GM21526 (cell line): ENCODE measurements around the gene CRYGD.
"Not testable (repeated sequence)": the region's sequence is repeated elsewhere in the genome, so short reads cannot be mapped to it uniquely, and the experiment has no call there.

Source experiments
- ATAC-seq: cut with Tn5 transposase; IDR thresholded peaks from one replicate; pipeline ENCODE4 v1.9.1; 2021; ENCODE audit warnings: moderate library complexity; ENCODE audit not compliant: unreplicated experiment, low FRiP score

CRYGD gene

DNA sequence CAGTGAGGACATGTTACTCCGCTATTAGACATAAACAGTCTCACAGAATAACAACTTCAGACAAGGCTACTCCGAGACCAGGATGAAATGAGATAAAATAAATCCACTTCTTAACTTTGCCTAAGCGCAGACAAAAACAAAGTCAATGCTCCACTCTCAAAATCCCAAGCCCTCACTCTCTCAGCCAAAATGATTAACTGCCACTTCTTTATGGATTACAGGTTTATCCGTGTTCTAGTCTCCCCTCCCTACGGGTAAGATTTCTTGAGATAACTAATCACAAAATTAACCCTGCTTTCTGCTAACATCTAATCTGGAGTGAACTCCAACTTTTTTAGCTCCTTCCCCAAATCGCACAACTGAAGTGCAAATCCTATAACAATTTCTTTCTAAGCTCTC is 6.4 kb upstream of the CRYGD start:
- ATAC-seq = no peak

DNA sequence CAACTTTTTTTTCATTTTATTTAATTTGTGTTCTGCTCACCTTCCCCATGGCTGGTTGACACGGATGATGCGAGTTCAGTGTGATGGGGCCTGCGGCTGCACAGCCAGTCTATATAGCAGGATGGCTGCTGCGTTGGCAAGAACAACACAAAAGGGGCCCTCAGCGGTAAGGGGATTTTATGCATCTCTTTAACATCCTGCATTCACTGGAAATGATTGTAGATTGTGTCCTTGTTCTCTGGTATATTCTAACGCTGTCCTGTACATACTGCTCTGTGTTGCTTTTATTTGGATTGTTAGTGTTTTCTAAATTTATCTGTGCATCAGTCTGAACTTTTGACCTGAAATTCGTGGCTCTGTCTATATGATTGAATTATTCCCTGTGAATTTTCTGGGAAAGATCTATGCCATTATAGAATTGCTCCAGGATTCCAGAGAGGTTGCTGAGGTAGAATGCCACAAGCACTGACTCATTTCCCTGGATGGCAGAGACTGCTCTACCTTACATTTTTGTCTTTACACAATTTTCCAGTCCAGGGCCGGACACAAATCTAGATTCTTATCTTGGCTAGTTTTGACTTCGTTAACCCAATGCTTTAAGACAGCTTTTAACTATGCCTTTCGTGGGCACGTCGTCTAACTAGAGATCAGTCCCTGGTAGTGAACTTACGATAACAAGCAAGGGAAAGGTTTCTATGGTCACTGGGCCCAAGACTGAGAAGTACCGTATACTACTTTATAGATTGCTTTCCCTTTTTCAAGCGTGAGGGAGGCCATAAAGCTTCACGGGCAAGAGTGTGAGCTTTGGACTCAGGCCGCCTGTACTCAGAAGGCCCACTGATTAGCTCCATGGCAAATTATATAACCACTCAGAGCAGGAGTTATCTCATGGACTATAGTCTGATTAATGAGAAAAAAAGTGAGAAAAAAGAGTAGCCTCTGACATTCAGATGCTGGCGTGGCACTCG is 5.7 kb upstream of the CRYGD start, which contains the start of gene CRYGC:
Gene CRYGC (minus strand): TSS at position 85 of the 968 bp plus-strand sequence. CDS start 36 bp downstream, at position 49.
- no peak for ATAC-seq

- ATAC-seq = no peak
Measured at GRCh38 chr2:208128136-208128535, 3.8 kb upstream of the CRYGD start.

DNA sequence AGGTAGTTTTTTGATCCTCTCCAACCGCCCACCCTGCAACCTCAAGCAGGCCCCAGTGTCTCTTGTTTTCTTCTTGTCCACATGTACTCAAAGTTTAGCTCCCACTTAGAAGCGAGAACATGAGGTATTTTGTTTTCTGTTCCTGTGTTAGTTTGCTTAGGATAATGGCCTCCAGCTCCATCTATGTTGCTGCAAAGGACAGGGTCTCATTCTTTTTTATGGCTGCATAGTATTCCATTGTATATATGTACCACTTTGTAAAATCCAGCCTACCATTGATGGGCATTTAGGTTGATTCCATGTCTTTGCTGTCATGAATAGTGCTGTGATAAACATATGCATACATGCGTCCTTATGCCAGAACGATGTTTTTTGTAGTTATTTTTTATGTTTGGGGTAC is 2.8 kb upstream of the CRYGD start:
- ATAC-seq = no peak

GRCh38 chr2:208125251-208125650 is 927 bp upstream of the CRYGD start:
- no peak for ATAC-seq

- ATAC-seq = no peak
Measured at GRCh38 chr2:208122248-208122647, 2.1 kb downstream of the CRYGD start.

GRCh38 chr2:208118918-208119317 is 5.4 kb downstream of the CRYGD start:
- ATAC-seq = no peak

GRCh38 chr2:208117390-208117789 is 6.9 kb downstream of the CRYGD start:
- not testable (repeated sequence) for ATAC-seq

- ATAC-seq = no peak
Measured at GRCh38 chr2:208112969-208113368, 11.4 kb downstream of the CRYGD start.

DNA sequence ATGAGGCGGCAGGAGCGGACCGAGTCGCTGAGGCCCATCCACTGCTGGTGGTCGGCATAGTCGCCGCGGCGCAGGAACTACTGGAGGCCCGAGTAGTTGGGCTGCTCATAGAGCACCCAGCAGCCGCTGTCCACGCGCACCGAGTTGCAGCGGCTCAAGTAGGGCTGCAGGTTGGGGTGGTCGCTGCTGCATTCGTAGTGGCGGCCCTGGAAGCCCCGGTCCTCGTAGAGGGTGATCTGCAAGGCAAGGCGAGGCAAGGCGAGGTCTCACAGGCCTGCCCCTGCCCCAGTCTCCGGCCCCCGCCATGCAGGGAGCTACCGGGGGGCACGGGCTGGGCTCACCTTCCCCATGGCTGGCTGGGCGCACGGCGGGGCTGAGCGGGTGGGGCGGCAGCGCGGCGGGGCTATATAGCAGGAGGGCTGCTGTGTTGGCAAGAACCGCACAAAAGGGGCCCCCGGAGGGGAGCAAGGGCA is 12.0 kb downstream of the CRYGD start:
- not testable (repeated sequence) for ATAC-seq

- no peak for ATAC-seq
Measured at GRCh38 chr2:208103616-208104015, 20.7 kb downstream of the CRYGD start.

DNA sequence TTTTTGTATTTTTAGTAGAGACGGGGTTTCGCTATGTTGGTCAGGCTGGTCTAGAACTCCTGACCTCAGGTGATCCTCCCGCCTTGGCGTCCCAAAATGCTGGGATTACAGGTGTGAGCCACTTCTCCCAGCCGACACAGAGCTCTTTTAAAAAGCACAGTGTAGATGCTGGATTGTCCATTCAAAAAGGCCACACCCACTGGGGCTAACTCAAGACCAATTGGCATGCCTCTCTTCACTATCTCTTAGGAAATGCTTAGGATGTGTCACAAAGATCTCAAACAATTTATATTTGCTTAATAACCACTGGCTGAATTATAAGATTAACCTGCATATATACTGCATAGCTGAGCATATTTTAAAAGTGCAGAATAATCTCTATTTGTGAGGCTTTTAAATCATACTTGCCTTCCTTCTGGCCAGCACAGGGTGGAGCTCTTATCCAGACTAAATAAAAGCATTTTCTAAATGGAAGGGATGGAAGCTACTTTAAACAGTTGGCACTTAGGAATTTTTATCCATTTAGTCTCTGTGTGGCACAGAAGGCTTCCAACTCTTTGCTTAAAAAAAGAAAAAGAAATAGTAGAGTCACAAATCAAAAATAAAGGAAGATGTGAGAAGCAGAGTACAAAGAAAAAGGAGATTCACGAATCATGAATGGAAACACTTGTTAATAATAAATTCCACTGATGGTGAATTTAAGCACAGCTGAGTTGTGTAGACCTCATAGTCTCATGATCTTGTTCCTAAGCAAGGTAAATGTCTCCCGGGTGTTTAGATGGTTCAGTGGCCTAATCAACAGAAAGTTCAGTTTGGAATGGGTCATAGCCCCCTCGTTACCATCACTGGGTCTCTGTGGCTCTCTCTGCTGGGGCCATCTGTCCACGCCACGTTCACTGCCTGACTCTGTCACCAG is 22.4 kb downstream of the CRYGD start:
- ATAC-seq = no peak

DNA sequence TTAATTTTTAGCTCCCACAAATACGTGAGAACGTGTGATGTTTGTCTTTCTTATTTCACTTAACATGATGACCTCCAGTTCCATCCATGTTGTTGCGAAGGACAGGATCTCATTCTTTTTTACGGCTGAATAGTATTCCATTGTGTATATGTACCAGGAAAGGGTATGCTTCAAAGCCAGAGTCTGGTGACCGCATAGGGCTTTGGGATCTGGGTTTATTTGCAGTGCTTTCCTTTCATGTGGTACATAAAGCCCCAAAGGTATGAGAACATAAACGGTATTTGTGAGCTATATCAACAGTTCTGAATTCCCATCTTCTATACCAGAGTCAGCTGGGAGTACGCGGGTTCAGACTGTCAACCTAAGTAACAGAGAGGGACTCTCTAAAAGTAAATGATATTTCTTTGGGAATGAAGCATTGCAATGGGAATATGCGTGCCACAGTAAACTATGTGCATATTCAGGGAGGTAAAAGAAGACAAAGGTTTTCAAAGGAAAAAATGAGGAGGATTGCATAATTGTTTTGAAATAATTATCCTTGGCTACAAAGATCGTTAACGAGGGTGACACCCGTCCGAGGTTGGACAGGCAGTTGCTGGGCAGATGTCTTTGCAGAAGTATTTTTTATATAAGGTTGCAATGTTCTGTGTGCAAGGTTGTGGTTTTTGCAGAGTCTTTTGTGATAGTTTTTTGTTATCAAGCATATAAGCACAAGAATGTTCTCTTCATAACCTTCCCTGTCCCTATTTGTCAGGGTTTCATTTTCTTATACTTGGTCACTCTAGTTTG is 24.4 kb downstream of the CRYGD start:
- ATAC-seq = no peak

GRCh38 chr2:208098701-208099100 is 25.6 kb downstream of the CRYGD start:
- not testable (repeated sequence) for ATAC-seq

GRCh38 chr2:208098267-208098666 is 26.1 kb downstream of the CRYGD start:
- no peak for ATAC-seq

- ATAC-seq = no peak
Measured at GRCh38 chr2:208097801-208098200, 26.5 kb downstream of the CRYGD start.

DNA sequence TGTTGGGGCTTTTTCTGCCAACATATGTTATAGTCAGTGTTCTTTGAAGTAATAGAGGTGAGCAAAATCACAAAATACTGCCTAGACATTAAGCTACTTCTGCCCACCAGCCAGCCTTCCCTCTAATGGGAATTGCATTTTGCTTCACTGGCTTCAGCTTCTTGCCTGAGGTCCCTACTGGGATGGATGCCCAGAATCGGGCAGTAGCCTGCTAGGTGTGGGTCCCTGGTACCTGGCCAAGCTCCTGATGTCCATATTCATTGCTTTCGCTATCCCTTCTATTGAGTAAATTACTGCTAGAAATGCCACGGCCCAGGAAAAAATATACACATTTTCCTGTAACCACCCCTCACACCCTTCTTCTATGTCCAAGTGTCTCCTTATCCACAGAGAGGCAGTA is 27.0 kb downstream of the CRYGD start:
- ATAC-seq = no peak

GRCh38 chr2:208096080-208096479 is 28.2 kb downstream of the CRYGD start:
- no peak for ATAC-seq

- ATAC-seq = no peak
Measured at GRCh38 chr2:208093128-208093527, 31.2 kb downstream of the CRYGD start.
